Measurements from ENCODE around the gene COX17.

- TF ChIP-seq TAF1 (IDR thresholded peaks at IDR 0.05; ENCODE audit: borderline replicate concordance, low read depth, low read length) (no peak), USF2 (IDR thresholded peaks at IDR 0.05; ENCODE audit: borderline replicate concordance, low read depth, low read length) (no peak), CTCF (IDR thresholded peaks at IDR 0.05) (no peak), FOXM1 (IDR thresholded peaks at IDR 0.05; ENCODE audit: low read depth) (no peak), POLR2AphosphoS5 (IDR thresholded peaks at IDR 0.05; ENCODE audit: low read depth, low read length) (no peak)
These were observed 51.0 kb downstream of the COX17 start for GRCh38 chr3:119626196-119626595.
